Activated effector memory CD4-positive, alpha-beta T cell treated with anti-CD3 and anti-CD28 coated beads, Interleukin-2, amount 50 U/mL, for 16 hours (primary cell): ENCODE measurements around the gene NSUN2.

ENCODE experiments used
- DNase-seq: peaks from one replicate; pipeline ENCODE4 v3.0.0-alpha.2; 2020

Gene NSUN2

GRCh38 chr5:6553972-6554371 lies 78.9 kb downstream of the NSUN2 start:
- DNase-seq, result no peak

GRCh38 chr5:6552612-6553011 lies 80.2 kb downstream of the NSUN2 start:
- no peak for DNase-seq

GRCh38 chr5:6551955-6552313 lies 80.9 kb downstream of the NSUN2 start:
- DNase-seq, result no peak

- DNase-seq, result no peak
Measured at GRCh38 chr5:6551287-6551954, 81.4 kb downstream of the NSUN2 start.

- DNase-seq, result no peak
Measured at GRCh38 chr5:6550628-6551027, 82.2 kb downstream of the NSUN2 start.
